GM18505 (cell line): ENCODE measurements around the gene PRR13.

Experiments
- ATAC-seq: cut with Tn5 transposase; IDR thresholded peaks from one replicate; pipeline ENCODE4 v1.9.1; 2021; ENCODE audit not compliant: unreplicated experiment
- POLR2A ChIP-seq: IDR thresholded peaks from 4 replicates; pipeline ENCODE4 v1.6.1; 2011; ENCODE audit warnings: borderline replicate concordance; ENCODE audit not compliant: insufficient read depth, insufficient read length; ENCODE audit errors: extremely low read depth

PRR13 gene

GRCh38 chr12:53452159-53453077 is 10.9 kb downstream of the PRR13 start:
- ATAC-seq, result peak; percentile 27
- peak; percentile 56 for TF ChIP-seq POLR2A

GRCh38 chr12:53453953-53454640 is 12.6 kb downstream of the PRR13 start:
- ATAC-seq, result no peak
- TF ChIP-seq POLR2A, result no peak

- TF ChIP-seq POLR2A, result no peak
- no peak for ATAC-seq
These were observed 13.2 kb downstream of the PRR13 start for GRCh38 chr12:53454707-53455106.

- no peak for ATAC-seq
- no peak for TF ChIP-seq POLR2A
These were observed 15.3 kb downstream of the PRR13 start for GRCh38 chr12:53456654-53457366.

DNA sequence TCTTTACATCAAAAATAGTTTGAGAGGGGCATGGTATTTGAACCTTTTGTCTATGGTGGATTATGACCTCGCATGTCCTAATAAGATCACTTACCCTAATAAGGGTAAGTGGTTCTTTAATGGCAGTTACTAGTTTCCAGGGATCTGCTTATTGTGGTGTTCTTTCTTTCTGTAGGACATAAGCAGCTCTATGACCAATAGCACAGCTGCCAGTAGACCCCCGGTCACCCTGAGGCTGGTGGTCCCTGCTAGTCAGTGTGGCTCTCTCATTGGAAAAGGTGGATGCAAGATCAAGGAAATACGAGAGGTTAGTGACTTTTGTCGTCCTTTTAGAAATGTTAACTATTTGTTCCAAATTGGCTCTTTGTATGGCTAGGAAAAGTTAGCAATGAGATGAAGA is 17.6 kb downstream of the PRR13 start:
- no peak for TF ChIP-seq POLR2A
- no peak for ATAC-seq

DNA sequence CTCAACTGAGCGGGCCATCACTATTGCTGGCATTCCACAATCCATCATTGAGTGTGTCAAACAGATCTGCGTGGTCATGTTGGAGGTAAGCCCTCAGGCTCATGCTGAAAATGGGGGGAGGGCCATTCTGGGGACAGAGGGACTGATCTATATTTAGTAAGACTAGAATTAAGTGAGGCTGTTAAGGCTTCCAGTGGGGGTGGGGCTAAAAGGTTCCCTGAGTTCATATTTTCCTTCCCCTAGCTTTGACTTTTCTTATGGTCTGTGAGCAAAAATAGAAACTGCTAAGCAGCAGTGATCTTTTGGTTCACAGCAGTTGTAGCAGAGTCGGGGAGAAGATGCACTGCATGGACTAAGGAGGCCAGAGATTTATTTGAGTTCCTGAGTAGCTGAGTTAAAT is 19.5 kb downstream of the PRR13 start:
- TF ChIP-seq POLR2A, result peak; percentile 27
- ATAC-seq, result no peak

- TF ChIP-seq POLR2A, result no peak
- ATAC-seq, result no peak
These were observed 20.1 kb downstream of the PRR13 start for GRCh38 chr12:53461591-53461990.

DNA sequence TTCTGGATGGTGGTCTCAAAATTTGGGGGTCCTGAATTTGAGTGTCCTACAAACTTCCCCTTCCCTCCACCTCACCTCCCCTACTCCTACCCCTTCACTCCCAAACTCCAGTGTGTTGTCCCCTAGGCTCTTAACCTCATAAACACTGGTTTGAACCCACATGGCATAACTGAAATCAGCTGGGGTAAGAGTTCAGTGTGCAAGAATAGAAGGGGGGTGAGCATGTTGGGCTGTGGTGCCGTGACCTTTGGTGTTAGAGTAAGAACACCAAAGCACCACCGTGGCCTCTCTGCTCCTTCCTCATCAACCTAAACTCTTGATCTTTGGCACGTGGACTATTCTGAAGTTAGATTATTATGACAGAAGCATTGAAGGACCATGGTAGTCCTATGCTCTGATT is 21.4 kb downstream of the PRR13 start:
- no peak for ATAC-seq
- no peak for TF ChIP-seq POLR2A

DNA sequence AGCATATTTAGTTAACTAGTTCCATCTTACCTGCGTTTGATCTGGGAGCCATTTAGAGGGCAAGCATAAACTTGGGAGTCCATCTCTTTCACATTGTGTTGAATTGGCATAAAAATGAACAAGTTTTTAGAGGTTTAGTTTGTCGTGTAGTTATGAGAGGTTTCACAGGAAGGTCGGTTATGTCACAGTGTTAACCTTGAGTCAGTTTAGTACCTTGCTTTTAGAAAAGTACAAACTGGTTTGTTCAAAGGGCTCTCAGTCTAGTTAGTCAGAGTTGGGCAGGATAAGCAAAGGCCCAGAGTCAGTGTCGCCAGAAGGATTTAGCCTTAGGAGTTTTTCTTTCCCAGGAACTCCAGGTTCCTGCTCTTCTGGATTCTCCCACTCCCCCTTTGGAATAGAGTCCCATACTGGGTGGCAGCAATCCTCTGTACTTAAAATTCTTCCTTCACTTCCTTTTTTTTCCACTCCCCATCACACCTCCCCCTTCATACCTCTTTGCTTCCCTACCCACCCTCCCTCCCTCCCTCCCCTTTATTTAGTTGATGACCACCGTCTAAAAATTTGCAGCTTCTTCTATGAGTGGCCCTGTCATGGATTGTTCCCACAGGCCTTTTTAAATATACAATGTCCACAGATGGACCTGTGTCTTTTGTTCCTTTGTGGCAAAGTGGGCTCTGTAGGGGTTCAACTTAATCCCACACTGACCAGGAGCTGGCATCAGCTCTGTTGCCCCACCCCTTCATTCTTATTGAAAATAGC is 22.4 kb downstream of the PRR13 start:
- TF ChIP-seq POLR2A, result no peak
- ATAC-seq, result no peak

GRCh38 chr12:53464685-53465418 is 23.3 kb downstream of the PRR13 start:
- no peak for ATAC-seq
- TF ChIP-seq POLR2A, result no peak

- TF ChIP-seq POLR2A, result no peak
- ATAC-seq, result no peak
These were observed 24.1 kb downstream of the PRR13 start for GRCh38 chr12:53465679-53466078.

DNA sequence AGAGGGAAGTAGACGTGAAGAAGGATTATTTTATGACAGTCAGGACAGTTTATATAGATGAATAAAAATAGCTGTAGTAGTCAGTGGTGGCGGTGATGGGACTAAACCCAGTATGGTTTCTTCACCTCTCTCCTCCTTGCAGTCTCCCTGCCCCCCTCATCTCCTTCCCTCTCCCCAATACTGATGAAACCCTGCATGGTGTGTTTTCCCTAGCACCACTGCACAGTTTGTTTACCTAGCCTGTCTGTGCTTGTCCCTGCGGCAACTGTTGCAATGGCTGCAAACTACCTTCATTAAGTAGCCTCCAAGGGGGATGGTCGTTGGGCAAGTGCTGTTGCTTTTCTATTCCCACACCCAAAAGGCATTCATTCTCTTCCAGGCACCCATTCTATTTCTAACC is 25.1 kb downstream of the PRR13 start:
- TF ChIP-seq POLR2A, result no peak
- ATAC-seq, result no peak
